IMR-90 (cell line): Measurements from ENCODE around the gene CFAP97. TPM values are rescaled to one million over a fixed set of nuclear protein-coding genes. Genes with fewer than 3 reads are reported as not detected.

Source experiments
- ATAC-seq: fragments of 200-7000 bp; cut with Tn5 transposase; 2 replicates; pipeline ENCODE4 v1.9.1; 2020; ENCODE audit warnings: low read depth, mild to moderate bottlenecking, moderate library complexity
- BruUV-seq: library from RNA; stranded (reverse); fragments of 400-500 nt; replicated peaks from 2 replicates; lab custom pipeline; 2021; lab: Mats Ljungman, UMichigan
- CTCF ChIA-PET: fragments of 300-600 bp; formaldehyde crosslinking; extraction: SDS; loops from one replicate; lab custom pipeline; 2021; ENCODE audit warnings: antibody characterized with exemption; lab: Yijun Ruan, JAX
- POLR2A ChIA-PET: fragments of 300-600 bp; sonication (Branson Sonifier 250); formaldehyde crosslinking; loops from one replicate; lab custom pipeline; 2022; ENCODE audit warnings: antibody characterized with exemption; ENCODE audit not compliant: unreplicated experiment; lab: Charles Lee
- DNase-seq: peaks from one replicate; pipeline ENCODE4 v3.0.0; 2013
- H2AFZ ChIP-seq: replicated peaks from 2 replicates; pipeline ENCODE3; 2013; ENCODE audit warnings: low read length, mild to moderate bottlenecking; ENCODE audit not compliant: poor library complexity
- H2AK5ac ChIP-seq: 2 replicates; pipeline ENCODE4 v1.6.1; 2013; ENCODE audit warnings: low read depth, low read length, inconsistent platforms
- H2AK9ac ChIP-seq: replicated peaks from 2 replicates; pipeline ENCODE3; 2013; ENCODE audit warnings: mild to moderate bottlenecking, low read depth, low read length, moderate library complexity; ENCODE audit not compliant: poor library complexity
- H2BK120ac ChIP-seq: 2 replicates; pipeline ENCODE4 v1.6.1; 2013; ENCODE audit warnings: low read depth, low read length, inconsistent platforms
- H2BK15ac ChIP-seq: 3 replicates; pipeline ENCODE4 v1.6.1; 2013; ENCODE audit warnings: low read depth, low read length, inconsistent platforms
- H2BK20ac ChIP-seq: 2 replicates; pipeline ENCODE4 v1.6.1; 2013; ENCODE audit warnings: low read depth, mild to moderate bottlenecking, inconsistent platforms, low read length, moderate library complexity
- H2BK5ac ChIP-seq: 2 replicates; pipeline ENCODE4 v1.6.1; 2013; ENCODE audit warnings: mild to moderate bottlenecking, low read depth, low read length, inconsistent platforms; ENCODE audit not compliant: poor library complexity, severe bottlenecking
- H3K14ac ChIP-seq: replicated peaks from 2 replicates; pipeline ENCODE4 v1.6.1; 2013; ENCODE audit warnings: low read depth, low read length, inconsistent platforms
- H3K18ac ChIP-seq: 2 replicates; pipeline ENCODE4 v1.6.1; 2013; ENCODE audit warnings: low read depth, low read length, control low read depth
- H3K23ac ChIP-seq: 2 replicates; pipeline ENCODE4 v1.6.1; 2013; ENCODE audit warnings: low read depth, low read length, inconsistent platforms
- H3K27ac ChIP-seq: 2 replicates; pipeline ENCODE4 v1.5.1; 2013; ENCODE audit warnings: mild to moderate bottlenecking, control low read depth, low read length; ENCODE audit not compliant: insufficient read depth
- H3K27me3 ChIP-seq: 2 replicates; pipeline ENCODE4 v1.6.1; 2013; ENCODE audit warnings: low read length; ENCODE audit not compliant: control insufficient read depth, insufficient read depth
- H3K36me3 ChIP-seq: 2 replicates; pipeline ENCODE4 v1.6.1; 2013; ENCODE audit warnings: low read length, mixed read lengths; ENCODE audit not compliant: control insufficient read depth, insufficient read depth
- H3K4ac ChIP-seq: 2 replicates; pipeline ENCODE4 v1.6.1; 2013; ENCODE audit warnings: low read depth, low read length, inconsistent platforms
- H3K4me1 ChIP-seq: 2 replicates; pipeline ENCODE4 v1.6.1; 2013; ENCODE audit warnings: low read length, mixed read lengths; ENCODE audit not compliant: control insufficient read depth, insufficient read depth
- H3K4me2 ChIP-seq: 2 replicates; pipeline ENCODE4 v1.6.1; 2013; ENCODE audit warnings: low read depth, mild to moderate bottlenecking, control low read depth, low read length, moderate library complexity
- H3K4me3 ChIP-seq: 2 replicates; pipeline ENCODE4 v1.5.1; 2013; ENCODE audit warnings: low read depth, mild to moderate bottlenecking, control low read depth, low read length, moderate library complexity; ENCODE audit not compliant: insufficient read depth
- H3K56ac ChIP-seq: 2 replicates; pipeline ENCODE4 v1.6.1; 2013; ENCODE audit warnings: low read length, inconsistent platforms; ENCODE audit not compliant: insufficient read depth; ENCODE audit errors: extremely low read depth
- H3K79me1 ChIP-seq, 2 experiments: 2 replicates each; pipeline ENCODE4 v1.6.1; 2013; ENCODE audit warnings: low read length in 2 of 2, inconsistent platforms in 1 of 2, low read depth in 1 of 2
- H3K9ac ChIP-seq: 2 replicates; pipeline ENCODE4 v1.6.1; 2013; ENCODE audit warnings: low read depth, low read length, control low read depth
- H3K9me1 ChIP-seq: 2 replicates; pipeline ENCODE4 v1.6.1; 2013; ENCODE audit warnings: low read length, inconsistent platforms; ENCODE audit not compliant: insufficient read depth
- H3K9me3 ChIP-seq: 2 replicates; pipeline ENCODE4 v1.6.1; 2013; ENCODE audit warnings: low read length; ENCODE audit not compliant: control insufficient read depth, insufficient read depth
- H4K20me1 ChIP-seq: 2 replicates; pipeline ENCODE4 v1.6.1; 2013; ENCODE audit warnings: low read length, inconsistent platforms; ENCODE audit not compliant: insufficient read depth
- H4K5ac ChIP-seq: 2 replicates; pipeline ENCODE4 v1.6.1; 2013; ENCODE audit warnings: mild to moderate bottlenecking, low read depth, low read length, control low read depth
- H4K8ac ChIP-seq, 2 experiments: 2 replicates each; pipeline ENCODE4 v1.6.1; 2013; ENCODE audit warnings: low read depth in 2 of 2, low read length in 2 of 2, control low read depth in 1 of 2, inconsistent platforms in 1 of 2
- H4K91ac ChIP-seq: 2 replicates; pipeline ENCODE4 v1.6.1; 2013; ENCODE audit warnings: low read depth, low read length, inconsistent platforms; ENCODE audit not compliant: insufficient read depth
- CEBPB ChIP-seq: IDR thresholded peaks from 2 replicates; pipeline ENCODE4 v1.6.1; 2012; ENCODE audit warnings: low read depth, low read length, improper control_type of control experiment
- CHD1 ChIP-seq: IDR thresholded peaks from 2 replicates; pipeline ENCODE4 v1.6.1; 2012; ENCODE audit warnings: low read depth, low read length, improper control_type of control experiment
- FOS ChIP-seq: fragments of 150-350 bp; IDR thresholded peaks from 2 replicates; pipeline ENCODE4 v1.6.1; 2016; ENCODE audit warnings: low read depth, low read length
- RCOR1 ChIP-seq: IDR thresholded peaks from 2 replicates; pipeline ENCODE4 v1.6.1; 2012; ENCODE audit warnings: mild to moderate bottlenecking, low read length, improper control_type of control experiment; ENCODE audit not compliant: insufficient replicate concordance
- WGBS, 2 experiments: methylation state at CpG; one replicate each; pipeline versions ENCODE4 v1.1.5 to v1.1.7; 2013; ENCODE audit warnings: missing lambda C conversion rate in 2 of 2; ENCODE audit not compliant: insufficient read length in 1 of 2; ENCODE audit errors: extremely low coverage in 2 of 2; 5-methylcytosine and 5-hydroxymethylcytosine counted together
- dilution Hi-C: fragments of 300-500 bp; cut with HindIII; formaldehyde crosslinking; loops from one replicate; pipeline ENCODE4 v1.14.3; 2018; ENCODE audit warnings: low sequenced_read_pairs; ENCODE audit not compliant: unreplicated experiment
- in situ Hi-C: fragments of 300-500 bp; cut with MboI; formaldehyde crosslinking; loops from 3 replicates; pipeline ENCODE4 v1.14.3; 2019; ENCODE audit warnings: low sequenced_read_pairs, inconsistent platforms, mixed read lengths
- intact Hi-C: fragments of 100-400 bp; cut with micrococcal nuclease; formaldehyde crosslinking; loops from 2 replicates; pipeline ENCODE4 v1.10.0; 2022
- polyA plus RNA-seq, 3 experiments: library from polyadenylated mRNA; depleted of rRNA; stranded (reverse); fragments of >200 nt; gene quantifications; 2 replicates each; pipeline ENCODE4 v1.2.3, GENCODE V29; 2012; ENCODE audit warnings: low replicate concordance in 1 of 3
- total RNA-seq: library from RNA; depleted of rRNA; stranded (reverse); fragments of >200 nt; gene quantifications from 2 replicates; pipeline ENCODE4 v1.2.3, GENCODE V29; 2012
- TF ChIP-seq, protein P1 (sequence below): fragments of 150-350 bp; IDR thresholded peaks from 2 replicates; pipeline ENCODE4 v1.6.1; 2017; ENCODE audit warnings: mild to moderate bottlenecking, antibody characterized with exemption, low read length, low read depth

Gene CFAP97
- total and polyA plus RNA-seq, 2 of the 4 experiments (the other 2 are of a cell fraction) = 14.5 to 16.0 TPM

DNA sequence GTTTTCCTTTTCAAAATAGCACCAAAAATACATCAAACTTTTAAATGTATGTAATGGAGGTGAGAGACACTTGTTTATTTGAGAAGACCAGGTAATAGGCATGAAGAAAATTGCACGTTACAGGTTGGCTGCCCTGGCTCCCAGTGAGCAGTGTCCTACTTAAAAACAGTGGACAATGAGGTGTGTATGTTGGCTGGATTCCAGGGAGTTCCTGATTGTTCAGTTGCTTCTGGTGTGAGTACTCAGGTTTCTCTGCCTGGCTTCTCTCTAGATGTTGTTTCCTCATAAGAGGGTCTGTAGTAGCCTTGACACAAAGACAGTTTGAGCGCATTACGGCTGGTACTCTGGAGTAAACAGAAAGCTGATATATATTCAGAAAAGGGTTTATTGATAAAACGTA is 35.0 kb upstream of the CFAP97 start:
- dilution Hi-C loops (no loop called here), intact Hi-C loops (loop anchor here (1.0 kb wide), 1 partner anchor 13 kb away; no protein-coding TSS in a partner anchor), in situ Hi-C loops (no loop called here)
- H4K8ac ChIP-seq = no peak overlapping the region
- ChIA-PET CTCF (no interaction called here), POLR2A (no interaction called here)
- no peak overlapping the region for H4K5ac ChIP-seq
- H3K4me1 ChIP-seq = peaks cover 8% of the 10 kb centered on the region
- H3K27me3 ChIP-seq = no peaks in the 10 kb centered on the region
- H3K23ac ChIP-seq = no peak overlapping the region
- no peak overlapping the region for H3K56ac ChIP-seq
- peaks cover 20 to 39% of the 10 kb centered on the region in 2 experiments for H3K79me1 ChIP-seq
- peaks cover 3% of the 10 kb centered on the region; the same call in 1 of the 2 replicates for H4K20me1 ChIP-seq
- no peak overlapping the region for H3K27ac ChIP-seq
- no peak overlapping the region; the same call in 1 of the 2 replicates for H3K4me2 ChIP-seq
- DNase-seq = peak; percentile 21
- no peak for ATAC-seq
- H2BK120ac ChIP-seq = no peak overlapping the region
- H2AK5ac ChIP-seq = no peak overlapping the region
- H3K4ac ChIP-seq = no peak overlapping the region
- H2BK15ac ChIP-seq = no peak overlapping the region; the same call in 2 of the 3 replicates
- H3K9me1 ChIP-seq = peaks cover 6% of the 10 kb centered on the region; the same call in 1 of the 2 replicates
- no peak overlapping the region for H2AK9ac ChIP-seq
- H4K91ac ChIP-seq = no peak overlapping the region
- TF ChIP-seq CEBPB (no peak), FOS (no peak), RCOR1 (peak; percentile 2), CHD1 (no peak)
- TF ChIP-seq, protein P1, sequence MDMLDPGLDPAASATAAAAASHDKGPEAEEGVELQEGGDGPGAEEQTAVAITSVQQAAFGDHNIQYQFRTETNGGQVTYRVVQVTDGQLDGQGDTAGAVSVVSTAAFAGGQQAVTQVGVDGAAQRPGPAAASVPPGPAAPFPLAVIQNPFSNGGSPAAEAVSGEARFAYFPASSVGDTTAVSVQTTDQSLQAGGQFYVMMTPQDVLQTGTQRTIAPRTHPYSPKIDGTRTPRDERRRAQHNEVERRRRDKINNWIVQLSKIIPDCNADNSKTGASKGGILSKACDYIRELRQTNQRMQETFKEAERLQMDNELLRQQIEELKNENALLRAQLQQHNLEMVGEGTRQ = no peak
- no peak overlapping the region for H3K14ac ChIP-seq
- no peaks in the 10 kb centered on the region for H3K9me3 ChIP-seq
- WGBS, 2 experiments = 91% methylated on average over 4 of the region's 4 CpGs; no CpG with 5 or more reads in 1 of the 2 experiments
- H3K36me3 ChIP-seq = no peaks in the 10 kb centered on the region
- no peak overlapping the region for H3K4me3 ChIP-seq
- H2AFZ ChIP-seq = no peak overlapping the region
- no peak overlapping the region for H3K18ac ChIP-seq
- no TSS peak for BruUV-seq
- H3K9ac ChIP-seq = no peak overlapping the region
- no peak overlapping the region for H2BK20ac ChIP-seq
- no peak overlapping the region for H2BK5ac ChIP-seq
